PFSK-1 (cell line): Measurements from ENCODE around the gene NEU1.

Experiments used
- FOXP2 ChIP-seq: optimal IDR thresholded peaks from 2 replicates; pipeline ENCODE3; 2011; ENCODE audit warnings: borderline replicate concordance, control low read depth, inconsistent platforms; ENCODE audit not compliant: insufficient read depth; ENCODE audit errors: extremely low read length, extremely low read depth
- SIN3A ChIP-seq: IDR thresholded peaks from 2 replicates; pipeline ENCODE4 v1.6.1; 2012; ENCODE audit warnings: mild to moderate bottlenecking, low read length, moderate library complexity, borderline replicate concordance; ENCODE audit not compliant: insufficient read depth
- TF ChIP-seq, protein P1 (sequence below), 2 experiments: IDR thresholded peaks; 2 replicates each; pipeline versions ENCODE4 v1.6.1 to v1.8.0; 2011 to 2012; ENCODE audit warnings: low read depth in 2 of 2, low read length in 2 of 2, control low read depth in 1 of 2, inconsistent platforms in 1 of 2, mild to moderate bottlenecking in 1 of 2, moderate library complexity in 1 of 2; ENCODE audit not compliant: insufficient read depth in 1 of 2

DNA sequence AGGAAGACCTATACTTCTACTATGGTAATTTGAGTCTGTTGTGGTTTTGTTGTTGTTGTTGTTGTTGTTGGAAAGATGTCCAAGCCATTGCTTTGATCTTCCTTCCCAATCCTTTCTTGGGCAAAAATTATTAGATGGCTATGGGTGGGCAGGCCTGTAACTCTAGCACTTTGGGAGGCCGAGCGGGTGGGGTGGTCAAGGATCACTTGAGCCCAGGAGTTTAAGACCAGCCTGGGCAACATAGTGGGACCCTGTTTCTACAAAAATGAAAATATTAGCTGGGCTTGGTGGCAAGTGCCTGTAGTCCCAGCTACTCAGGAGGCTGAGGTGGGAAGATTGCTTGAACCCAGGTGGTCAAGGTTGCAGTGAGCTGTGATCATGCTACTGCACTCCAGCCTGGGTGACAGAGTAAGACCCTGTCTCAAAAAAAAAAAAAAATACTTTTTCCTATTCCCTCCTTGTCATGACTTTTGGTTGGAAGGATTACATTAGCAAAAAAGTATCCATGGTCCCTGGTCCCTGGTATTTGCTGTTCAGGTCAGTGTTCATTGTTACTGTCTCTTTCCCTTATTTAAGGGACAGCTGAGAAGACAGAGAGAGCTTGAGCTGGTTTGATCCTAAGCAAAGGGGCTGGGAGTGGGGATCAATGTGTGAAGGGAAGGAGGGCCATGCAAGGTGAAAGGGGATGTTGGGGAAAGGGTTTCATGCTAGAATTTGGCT is 11.7 kb downstream of the NEU1 start:
- no peak for TF ChIP-seq SIN3A
- TF ChIP-seq, protein P1, sequence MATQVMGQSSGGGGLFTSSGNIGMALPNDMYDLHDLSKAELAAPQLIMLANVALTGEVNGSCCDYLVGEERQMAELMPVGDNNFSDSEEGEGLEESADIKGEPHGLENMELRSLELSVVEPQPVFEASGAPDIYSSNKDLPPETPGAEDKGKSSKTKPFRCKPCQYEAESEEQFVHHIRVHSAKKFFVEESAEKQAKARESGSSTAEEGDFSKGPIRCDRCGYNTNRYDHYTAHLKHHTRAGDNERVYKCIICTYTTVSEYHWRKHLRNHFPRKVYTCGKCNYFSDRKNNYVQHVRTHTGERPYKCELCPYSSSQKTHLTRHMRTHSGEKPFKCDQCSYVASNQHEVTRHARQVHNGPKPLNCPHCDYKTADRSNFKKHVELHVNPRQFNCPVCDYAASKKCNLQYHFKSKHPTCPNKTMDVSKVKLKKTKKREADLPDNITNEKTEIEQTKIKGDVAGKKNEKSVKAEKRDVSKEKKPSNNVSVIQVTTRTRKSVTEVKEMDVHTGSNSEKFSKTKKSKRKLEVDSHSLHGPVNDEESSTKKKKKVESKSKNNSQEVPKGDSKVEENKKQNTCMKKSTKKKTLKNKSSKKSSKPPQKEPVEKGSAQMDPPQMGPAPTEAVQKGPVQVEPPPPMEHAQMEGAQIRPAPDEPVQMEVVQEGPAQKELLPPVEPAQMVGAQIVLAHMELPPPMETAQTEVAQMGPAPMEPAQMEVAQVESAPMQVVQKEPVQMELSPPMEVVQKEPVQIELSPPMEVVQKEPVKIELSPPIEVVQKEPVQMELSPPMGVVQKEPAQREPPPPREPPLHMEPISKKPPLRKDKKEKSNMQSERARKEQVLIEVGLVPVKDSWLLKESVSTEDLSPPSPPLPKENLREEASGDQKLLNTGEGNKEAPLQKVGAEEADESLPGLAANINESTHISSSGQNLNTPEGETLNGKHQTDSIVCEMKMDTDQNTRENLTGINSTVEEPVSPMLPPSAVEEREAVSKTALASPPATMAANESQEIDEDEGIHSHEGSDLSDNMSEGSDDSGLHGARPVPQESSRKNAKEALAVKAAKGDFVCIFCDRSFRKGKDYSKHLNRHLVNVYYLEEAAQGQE (IDR thresholded peaks at IDR 0.05; ENCODE audit: insufficient read depth in 1 of 2, low read depth in 2 of 2, low read length in 2 of 2) = no peak
- no peak for TF ChIP-seq FOXP2
